Measurements from ENCODE around the gene PCDH12. TPM values are rescaled to one million over a fixed set of nuclear protein-coding genes. Genes with fewer than 3 reads are reported as not detected.

PCDH12 gene
- polyA plus RNA-seq, 1 of the 3 experiments (the other 2 are of a cell fraction), result 0.02 TPM

DNA sequence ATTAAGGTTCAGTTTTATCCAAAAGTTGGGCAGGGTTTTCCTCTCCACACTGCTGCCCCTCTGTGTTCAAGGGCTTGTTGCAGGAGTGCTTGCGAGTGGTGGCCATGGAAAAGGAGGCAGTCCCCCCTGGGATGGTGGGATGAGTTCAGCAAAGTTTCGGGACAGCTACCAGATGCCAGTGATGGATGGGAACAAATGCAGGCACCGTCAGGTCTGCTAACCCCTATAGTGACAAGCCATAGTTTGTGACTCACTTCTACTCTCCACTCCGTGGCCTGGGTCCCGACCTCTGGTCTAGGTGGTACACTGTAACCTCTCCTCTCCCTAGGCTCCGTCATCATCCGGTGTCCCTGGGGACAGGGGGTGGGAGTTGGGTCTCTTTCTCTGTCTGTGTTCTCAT, 7.1 kb upstream of the PCDH12 start (continued):
- TF ChIP-seq, protein P1, sequence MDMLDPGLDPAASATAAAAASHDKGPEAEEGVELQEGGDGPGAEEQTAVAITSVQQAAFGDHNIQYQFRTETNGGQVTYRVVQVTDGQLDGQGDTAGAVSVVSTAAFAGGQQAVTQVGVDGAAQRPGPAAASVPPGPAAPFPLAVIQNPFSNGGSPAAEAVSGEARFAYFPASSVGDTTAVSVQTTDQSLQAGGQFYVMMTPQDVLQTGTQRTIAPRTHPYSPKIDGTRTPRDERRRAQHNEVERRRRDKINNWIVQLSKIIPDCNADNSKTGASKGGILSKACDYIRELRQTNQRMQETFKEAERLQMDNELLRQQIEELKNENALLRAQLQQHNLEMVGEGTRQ (IDR thresholded peaks at IDR 0.05; ENCODE audit: borderline replicate concordance, low read depth, low read length), result no peak

DNA sequence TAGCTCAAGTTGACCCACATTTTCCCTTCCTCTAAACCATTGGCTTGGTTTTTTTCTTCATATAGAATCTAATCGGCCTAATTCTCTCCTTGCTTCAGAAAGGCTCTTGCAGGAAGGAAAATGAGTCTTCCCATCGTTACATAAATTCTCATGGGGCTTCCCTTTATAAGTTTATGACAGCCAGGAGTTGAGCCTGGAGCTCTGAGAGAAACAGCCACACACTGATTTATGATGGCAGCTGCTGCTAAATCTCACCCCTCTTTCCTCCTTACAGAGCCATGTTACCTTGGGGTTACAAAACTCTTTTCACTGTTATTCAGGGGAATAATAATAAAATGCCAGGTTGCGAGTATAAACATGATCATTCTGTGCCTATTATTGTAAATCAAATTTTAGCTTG, 5.7 kb upstream of the PCDH12 start:
- Histone ChIP-seq H3K4me1 (ENCODE audit: control insufficient read depth in 1 of 2, insufficient read depth in 2 of 2, low read depth in 1 of 2, low read length in 1 of 2) (peaks cover 0 to 7% of the 10 kb centered on the region in 2 experiments; a peak in 1 of 4 replicates), H3K9ac (no peak overlapping the region), H3K9me2 (no peaks in the 10 kb centered on the region), H3K4me3 (ENCODE audit: low read depth in 2 of 2, low read length in 1 of 2) (no peak overlapping the region), H4K20me1 (ENCODE audit: insufficient read depth) (no peaks in the 10 kb centered on the region), H3K27me3 (ENCODE audit: insufficient read depth) (no peaks in the 10 kb centered on the region), H3K36me3 (replicated peaks in 1 of 2; ENCODE audit: control insufficient read depth in 1 of 2, insufficient read depth in 2 of 2, low read length in 1 of 2) (no peaks in the 10 kb centered on the region), H3F3A (replicated peaks; ENCODE audit: insufficient read depth) (no peaks in the 10 kb centered on the region), H3K27ac (ENCODE audit: low read depth in 2 of 2, low read length in 1 of 2) (no peak overlapping the region), H2AFZ (ENCODE audit: low read depth) (no peak overlapping the region), H3K79me2 (ENCODE audit: insufficient read depth) (no peaks in the 10 kb centered on the region), H3K4me2 (no peak overlapping the region), H3K9me3 (no peaks in the 10 kb centered on the region)
- POLR2A ChIA-PET, result no interaction called here
- no peak for DNase-seq
- 54% methylated on average over 3 of the region's 3 CpGs for WGBS (ENCODE audit: low lambda C conversion rate)
- TF ChIP-seq MXI1 (IDR thresholded peaks at IDR 0.05; ENCODE audit: low read depth, low read length) (no peak), NRF1 (IDR thresholded peaks at IDR 0.05; ENCODE audit: low read depth, low read length) (no peak), POLR2AphosphoS5 (IDR thresholded peaks at IDR 0.05; ENCODE audit: low read depth, low read length) (no peak), JUND (IDR thresholded peaks at IDR 0.05) (no peak), GABPA (IDR thresholded peaks at IDR 0.05; ENCODE audit: low read depth) (no peak), TCF12 (IDR thresholded peaks at IDR 0.05) (no peak), GATA2 (CRISPR knock-in tag; IDR thresholded peaks at IDR 0.05) (no peak), YY1 (IDR thresholded peaks at IDR 0.05; ENCODE audit: low read depth) (no peak)
- TF ChIP-seq, protein P2, sequence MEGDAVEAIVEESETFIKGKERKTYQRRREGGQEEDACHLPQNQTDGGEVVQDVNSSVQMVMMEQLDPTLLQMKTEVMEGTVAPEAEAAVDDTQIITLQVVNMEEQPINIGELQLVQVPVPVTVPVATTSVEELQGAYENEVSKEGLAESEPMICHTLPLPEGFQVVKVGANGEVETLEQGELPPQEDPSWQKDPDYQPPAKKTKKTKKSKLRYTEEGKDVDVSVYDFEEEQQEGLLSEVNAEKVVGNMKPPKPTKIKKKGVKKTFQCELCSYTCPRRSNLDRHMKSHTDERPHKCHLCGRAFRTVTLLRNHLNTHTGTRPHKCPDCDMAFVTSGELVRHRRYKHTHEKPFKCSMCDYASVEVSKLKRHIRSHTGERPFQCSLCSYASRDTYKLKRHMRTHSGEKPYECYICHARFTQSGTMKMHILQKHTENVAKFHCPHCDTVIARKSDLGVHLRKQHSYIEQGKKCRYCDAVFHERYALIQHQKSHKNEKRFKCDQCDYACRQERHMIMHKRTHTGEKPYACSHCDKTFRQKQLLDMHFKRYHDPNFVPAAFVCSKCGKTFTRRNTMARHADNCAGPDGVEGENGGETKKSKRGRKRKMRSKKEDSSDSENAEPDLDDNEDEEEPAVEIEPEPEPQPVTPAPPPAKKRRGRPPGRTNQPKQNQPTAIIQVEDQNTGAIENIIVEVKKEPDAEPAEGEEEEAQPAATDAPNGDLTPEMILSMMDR (IDR thresholded peaks at IDR 0.05), result no peak
- TF ChIP-seq, protein P3, sequence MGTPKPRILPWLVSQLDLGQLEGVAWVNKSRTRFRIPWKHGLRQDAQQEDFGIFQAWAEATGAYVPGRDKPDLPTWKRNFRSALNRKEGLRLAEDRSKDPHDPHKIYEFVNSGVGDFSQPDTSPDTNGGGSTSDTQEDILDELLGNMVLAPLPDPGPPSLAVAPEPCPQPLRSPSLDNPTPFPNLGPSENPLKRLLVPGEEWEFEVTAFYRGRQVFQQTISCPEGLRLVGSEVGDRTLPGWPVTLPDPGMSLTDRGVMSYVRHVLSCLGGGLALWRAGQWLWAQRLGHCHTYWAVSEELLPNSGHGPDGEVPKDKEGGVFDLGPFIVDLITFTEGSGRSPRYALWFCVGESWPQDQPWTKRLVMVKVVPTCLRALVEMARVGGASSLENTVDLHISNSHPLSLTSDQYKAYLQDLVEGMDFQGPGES (IDR thresholded peaks at IDR 0.05; ENCODE audit: low read depth, low read length), result no peak
- TF ChIP-seq, protein P1 (IDR thresholded peaks at IDR 0.05; ENCODE audit: borderline replicate concordance, low read depth, low read length), result no peak
- CTCF ChIA-PET, result interaction anchor here (0.7 to 9.7 kb wide), 11 partner anchors 6 to 299 kb away, joined by 3 to 325 read pairs (median 4); partner anchors contain the start of genes DELE1 and RNF14

Measured in SK-N-SH (cell line).